ENCODE measurements around the gene CHRNE. TPM values are rescaled to one million over a fixed set of nuclear protein-coding genes. Genes with fewer than 3 reads are reported as not detected.

The CHRNE gene
- polyA plus RNA-seq, 5 donors: 0.59 to 1.2 (median 0.94) TPM

DNA sequence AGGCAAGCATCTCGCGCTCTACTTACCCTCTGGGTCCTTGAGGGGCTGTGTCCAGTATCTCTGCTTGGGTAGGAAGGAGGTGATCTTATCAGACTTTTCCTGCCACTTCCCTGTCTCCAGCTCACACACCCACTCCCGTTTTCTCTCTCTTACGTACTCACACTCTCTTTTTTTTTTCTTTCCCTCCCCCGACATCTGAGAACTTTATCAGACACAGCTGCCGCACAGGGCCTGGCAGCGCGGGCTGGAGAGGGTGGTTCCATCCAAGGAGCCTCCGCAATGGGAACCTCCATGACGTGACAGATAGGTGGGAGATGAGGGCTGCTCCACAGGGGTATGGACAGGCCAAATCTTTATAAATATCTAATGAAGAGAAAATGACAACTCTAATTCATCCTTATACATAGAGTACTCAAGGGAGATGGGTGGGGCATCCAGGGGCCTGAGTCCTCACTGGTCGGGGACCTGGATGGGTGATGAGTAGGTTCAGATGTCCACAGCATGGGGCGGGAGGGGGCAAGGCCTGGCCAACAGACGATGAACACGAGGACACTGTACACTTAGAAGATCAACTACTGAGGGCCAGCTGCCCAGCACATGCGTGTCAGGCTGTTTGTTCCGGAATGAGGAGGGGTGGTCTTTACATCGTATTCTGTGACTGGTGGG is 46.5 kb downstream of the CHRNE start:
- DNase-seq: no peak

- DNase-seq: no peak
These were observed 48.7 kb downstream of the CHRNE start for GRCh38 chr17:4854111-4854681.

DNA sequence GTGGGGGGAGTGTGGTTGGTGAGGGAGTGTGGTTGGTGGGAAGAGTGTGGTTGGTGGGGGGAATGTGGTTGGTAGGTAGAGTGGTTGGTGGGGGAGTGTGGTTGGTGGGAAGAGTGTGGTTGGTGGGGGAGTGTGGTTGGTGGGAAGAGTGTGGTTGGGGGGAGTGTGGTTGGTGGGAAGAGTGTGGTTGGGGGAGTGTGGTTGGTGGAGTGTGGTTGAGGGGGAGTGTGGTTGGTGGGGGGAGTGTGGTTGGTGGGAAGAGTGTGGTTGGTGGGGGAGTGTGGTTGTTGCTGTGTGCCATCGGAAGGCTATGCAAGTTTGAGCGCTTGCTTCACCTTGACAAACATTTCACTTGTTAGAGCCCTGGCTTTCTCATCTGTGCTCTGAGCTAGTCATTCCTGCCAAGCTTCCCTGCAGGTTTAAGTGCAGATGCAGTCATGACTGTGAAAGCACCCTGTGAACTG is 49.7 kb downstream of the CHRNE start:
- no peak for DNase-seq

GRCh38 chr17:4852567-4853207 is 50.2 kb downstream of the CHRNE start:
- no peak for DNase-seq

- DNase-seq: no peak
These were observed 51.8 kb downstream of the CHRNE start for GRCh38 chr17:4851084-4851483.

GRCh38 chr17:4850246-4850645 is 52.7 kb downstream of the CHRNE start:
- DNase-seq: no peak

DNA sequence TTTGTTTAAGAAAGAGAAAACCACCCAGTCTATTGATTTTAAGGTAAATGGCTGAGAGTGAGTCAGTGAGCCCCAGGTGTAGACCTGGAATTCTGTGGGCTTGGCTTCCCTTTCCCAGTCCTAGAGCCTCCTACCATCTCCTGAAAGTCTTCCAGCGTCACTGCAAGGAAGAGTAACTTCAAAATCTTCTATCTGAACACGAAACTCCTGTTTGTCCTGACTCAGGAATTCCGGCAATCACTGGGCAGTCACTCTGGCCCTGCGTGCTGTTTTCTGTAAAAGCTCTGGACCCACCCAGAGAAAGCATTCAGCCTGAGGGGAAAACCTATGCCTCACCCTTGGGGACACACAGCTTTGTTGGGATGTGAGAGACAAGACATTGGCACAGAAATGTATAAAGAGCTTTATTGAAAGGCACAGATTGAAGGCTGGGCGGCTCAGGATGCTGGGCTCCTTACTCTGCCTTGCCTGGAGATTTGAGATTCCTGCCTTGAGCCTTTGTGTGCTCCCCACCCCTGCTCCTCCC is 53.8 kb downstream of the CHRNE start:
- DNase-seq: no peak

Other genes with a start within 250 kb of the CHRNE start
- 10 to 100 TPM; 32.8 to 56.6 (median 47.0) TPM for gene PELP1, start 199.0 kb downstream of the CHRNE start, polyA plus RNA-seq (ENCODE audit: insufficient read depth in 1 of 5, insufficient read length in 5 of 5, low replicate concordance in 1 of 5)
- 10 to 100 TPM; 39.2 to 56.5 (median 44.9) TPM for gene ARRB2, start 192.5 kb downstream of the CHRNE start, polyA plus RNA-seq (ENCODE audit: insufficient read depth in 1 of 5, insufficient read length in 5 of 5, low replicate concordance in 1 of 5)
- gene MED11, start 171.7 kb downstream of the CHRNE start, polyA plus RNA-seq (ENCODE audit: insufficient read depth in 1 of 5, insufficient read length in 5 of 5, low replicate concordance in 1 of 5): 10 to 100 TPM; 21.2 to 25.9 (median 24.0) TPM
- gene ZMYND15, start 163.3 kb downstream of the CHRNE start, polyA plus RNA-seq (ENCODE audit: insufficient read depth in 1 of 5, insufficient read length in 5 of 5, low replicate concordance in 1 of 5): under 1 TPM; 0.34 to 0.87 (median 0.65) TPM
- 10 to 100 TPM; 12.1 to 24.4 (median 16.9) TPM for gene CXCL16, start 163.2 kb downstream of the CHRNE start, polyA plus RNA-seq (ENCODE audit: insufficient read depth in 1 of 5, insufficient read length in 5 of 5, low replicate concordance in 1 of 5)
- not detected for gene TM4SF5, start 131.2 kb downstream of the CHRNE start, polyA plus RNA-seq (ENCODE audit: insufficient read depth in 1 of 5, insufficient read length in 5 of 5, low replicate concordance in 1 of 5)
- under 1 TPM in 4 of 5 donors, not detected in 1; 0.16 to 0.97 (median 0.35) TPM for gene VMO1, start 116.7 kb downstream of the CHRNE start, polyA plus RNA-seq (ENCODE audit: insufficient read depth in 1 of 5, insufficient read length in 5 of 5, low replicate concordance in 1 of 5)
- 1 to 10 TPM in 3 of 5 donors, under 1 TPM in 2; 0.64 to 1.7 (median 1.0) TPM for gene GLTPD2, start 114.1 kb downstream of the CHRNE start, polyA plus RNA-seq (ENCODE audit: insufficient read depth in 1 of 5, insufficient read length in 5 of 5, low replicate concordance in 1 of 5)
- gene PSMB6, start 106.9 kb downstream of the CHRNE start, polyA plus RNA-seq (ENCODE audit: insufficient read depth in 1 of 5, insufficient read length in 5 of 5, low replicate concordance in 1 of 5): 100 to 1,000 TPM in 3 of 5 donors, 10 to 100 TPM in 2; 97.5 to 118 (median 100) TPM
- gene PLD2, start 95.9 kb downstream of the CHRNE start, polyA plus RNA-seq (ENCODE audit: insufficient read depth in 1 of 5, insufficient read length in 5 of 5, low replicate concordance in 1 of 5): 10 to 100 TPM; 47.9 to 65.0 (median 60.6) TPM
- 10 to 100 TPM; 47.4 to 64.5 (median 57.3) TPM for gene MINK1, start 69.8 kb downstream of the CHRNE start, polyA plus RNA-seq (ENCODE audit: insufficient read depth in 1 of 5, insufficient read length in 5 of 5, low replicate concordance in 1 of 5)
- gene C17orf107, start 3.6 kb downstream of the CHRNE start, polyA plus RNA-seq (ENCODE audit: insufficient read depth in 1 of 5, insufficient read length in 5 of 5, low replicate concordance in 1 of 5): 1 to 10 TPM in 2 of 5 donors, under 1 TPM in 3; 0.52 to 1.8 (median 0.85) TPM
- gene GP1BA, start 29.2 kb upstream of the CHRNE start, polyA plus RNA-seq (ENCODE audit: insufficient read depth in 1 of 5, insufficient read length in 5 of 5, low replicate concordance in 1 of 5): 1 to 10 TPM; 2.4 to 3.5 (median 2.9) TPM
- 10 to 100 TPM; 40.1 to 62.0 (median 46.2) TPM for gene SLC25A11, start 36.9 kb upstream of the CHRNE start, polyA plus RNA-seq (ENCODE audit: insufficient read depth in 1 of 5, insufficient read length in 5 of 5, low replicate concordance in 1 of 5)
- gene RNF167, start 37.2 kb upstream of the CHRNE start, polyA plus RNA-seq (ENCODE audit: insufficient read depth in 1 of 5, insufficient read length in 5 of 5, low replicate concordance in 1 of 5): 100 to 1,000 TPM; 105 to 134 (median 122) TPM
- 100 to 1,000 TPM; 315 to 670 (median 399) TPM for gene PFN1, start 45.4 kb upstream of the CHRNE start, polyA plus RNA-seq (ENCODE audit: insufficient read depth in 1 of 5, insufficient read length in 5 of 5, low replicate concordance in 1 of 5)
- gene ENO3, start 48.0 kb upstream of the CHRNE start, polyA plus RNA-seq (ENCODE audit: insufficient read depth in 1 of 5, insufficient read length in 5 of 5, low replicate concordance in 1 of 5): 100 to 1,000 TPM in 1 of 5 donors, 10 to 100 TPM in 4; 12.8 to 101 (median 15.4) TPM
- 10 to 100 TPM; 73.1 to 88.6 (median 76.3) TPM for gene SPAG7, start 64.7 kb upstream of the CHRNE start, polyA plus RNA-seq (ENCODE audit: insufficient read depth in 1 of 5, insufficient read length in 5 of 5, low replicate concordance in 1 of 5)
- 10 to 100 TPM; 25.4 to 40.9 (median 32.4) TPM for gene CAMTA2, start 84.6 kb upstream of the CHRNE start, polyA plus RNA-seq (ENCODE audit: insufficient read depth in 1 of 5, insufficient read length in 5 of 5, low replicate concordance in 1 of 5)
- gene INCA1, start 94.4 kb upstream of the CHRNE start, polyA plus RNA-seq (ENCODE audit: insufficient read depth in 1 of 5, insufficient read length in 5 of 5, low replicate concordance in 1 of 5): 10 to 100 TPM in 2 of 5 donors, 1 to 10 TPM in 3; 7.1 to 10.9 (median 9.5) TPM
- gene KIF1C, start 94.9 kb upstream of the CHRNE start, polyA plus RNA-seq (ENCODE audit: insufficient read depth in 1 of 5, insufficient read length in 5 of 5, low replicate concordance in 1 of 5): 10 to 100 TPM; 51.1 to 80.4 (median 58.0) TPM
- under 1 TPM; 0.17 to 0.27 (median 0.19) TPM for gene SLC52A1, start 132.3 kb upstream of the CHRNE start, polyA plus RNA-seq (ENCODE audit: insufficient read depth in 1 of 5, insufficient read length in 5 of 5, low replicate concordance in 1 of 5)
- 10 to 100 TPM in 1 of 5 donors, 1 to 10 TPM in 4; 8.1 to 11.8 (median 9.2) TPM for gene ZFP3, start 175.4 kb upstream of the CHRNE start, polyA plus RNA-seq (ENCODE audit: insufficient read depth in 1 of 5, insufficient read length in 5 of 5, low replicate concordance in 1 of 5)
- gene ZNF232, start 208.8 kb upstream of the CHRNE start, polyA plus RNA-seq (ENCODE audit: insufficient read depth in 1 of 5, insufficient read length in 5 of 5, low replicate concordance in 1 of 5): 10 to 100 TPM; 17.6 to 46.8 (median 42.0) TPM
- 10 to 100 TPM in 3 of 5 donors, 1 to 10 TPM in 2; 1.8 to 16.7 (median 10.0) TPM for gene USP6, start 212.9 kb upstream of the CHRNE start, polyA plus RNA-seq (ENCODE audit: insufficient read depth in 1 of 5, insufficient read length in 5 of 5, low replicate concordance in 1 of 5)